HG03280 (cell line): ENCODE data around the gene DDX39B.
"Not testable (repeated sequence)": the region's sequence is repeated elsewhere in the genome, so short reads cannot be mapped to it uniquely, and the experiment has no call there.

Experiments
- ATAC-seq: cut with Tn5 transposase; IDR thresholded peaks from one replicate; pipeline ENCODE4 v1.9.1; 2021; ENCODE audit warnings: mild to moderate bottlenecking, moderate library complexity; ENCODE audit not compliant: unreplicated experiment

DDX39B gene

GRCh38 chr6:31575952-31576685 lies 34.3 kb upstream of the DDX39B start:
- ATAC-seq: no peak

GRCh38 chr6:31575335-31575901 lies 33.6 kb upstream of the DDX39B start, which contains the start of gene TNF:
TNF (plus strand) TSS chr6:31575565; CDS start chr6:31575742, 177 bp downstream.
- no peak for ATAC-seq

DNA sequence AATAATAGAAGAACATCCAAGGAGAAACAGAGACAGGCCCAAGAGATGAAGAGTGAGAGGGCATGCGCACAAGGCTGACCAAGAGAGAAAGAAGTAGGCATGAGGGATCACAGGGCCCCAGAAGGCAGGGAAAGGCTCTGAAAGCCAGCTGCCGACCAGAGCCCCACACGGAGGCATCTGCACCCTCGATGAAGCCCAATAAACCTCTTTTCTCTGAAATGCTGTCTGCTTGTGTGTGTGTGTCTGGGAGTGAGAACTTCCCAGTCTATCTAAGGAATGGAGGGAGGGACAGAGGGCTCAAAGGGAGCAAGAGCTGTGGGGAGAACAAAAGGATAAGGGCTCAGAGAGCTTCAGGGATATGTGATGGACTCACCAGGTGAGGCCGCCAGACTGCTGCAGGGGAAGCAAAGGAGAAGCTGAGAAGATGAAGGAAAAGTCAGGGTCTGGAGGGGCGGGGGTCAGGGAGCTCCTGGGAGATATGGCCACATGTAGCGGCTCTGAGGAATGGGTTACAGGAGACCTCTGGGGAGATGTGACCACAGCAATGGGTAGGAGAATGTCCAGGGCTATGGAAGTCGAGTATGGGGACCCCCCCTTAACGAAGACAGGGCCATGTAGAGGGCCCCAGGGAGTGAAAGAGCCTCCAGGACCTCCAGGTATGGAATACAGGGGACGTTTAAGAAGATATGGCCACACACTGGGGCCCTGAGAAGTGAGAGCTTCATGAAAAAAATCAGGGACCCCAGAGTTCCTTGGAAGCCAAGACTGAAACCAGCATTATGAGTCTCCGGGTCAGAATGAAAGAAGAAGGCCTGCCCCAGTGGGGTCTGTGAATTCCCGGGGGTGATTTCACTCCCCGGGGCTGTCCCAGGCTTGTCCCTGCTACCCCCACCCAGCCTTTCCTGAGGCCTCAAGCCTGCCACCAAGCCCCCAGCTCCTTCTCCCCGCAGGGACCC lies 32.6 kb upstream of the DDX39B start:
- no peak for ATAC-seq

GRCh38 chr6:31573239-31574105 lies 31.7 kb upstream of the DDX39B start:
- ATAC-seq: no peak

DNA sequence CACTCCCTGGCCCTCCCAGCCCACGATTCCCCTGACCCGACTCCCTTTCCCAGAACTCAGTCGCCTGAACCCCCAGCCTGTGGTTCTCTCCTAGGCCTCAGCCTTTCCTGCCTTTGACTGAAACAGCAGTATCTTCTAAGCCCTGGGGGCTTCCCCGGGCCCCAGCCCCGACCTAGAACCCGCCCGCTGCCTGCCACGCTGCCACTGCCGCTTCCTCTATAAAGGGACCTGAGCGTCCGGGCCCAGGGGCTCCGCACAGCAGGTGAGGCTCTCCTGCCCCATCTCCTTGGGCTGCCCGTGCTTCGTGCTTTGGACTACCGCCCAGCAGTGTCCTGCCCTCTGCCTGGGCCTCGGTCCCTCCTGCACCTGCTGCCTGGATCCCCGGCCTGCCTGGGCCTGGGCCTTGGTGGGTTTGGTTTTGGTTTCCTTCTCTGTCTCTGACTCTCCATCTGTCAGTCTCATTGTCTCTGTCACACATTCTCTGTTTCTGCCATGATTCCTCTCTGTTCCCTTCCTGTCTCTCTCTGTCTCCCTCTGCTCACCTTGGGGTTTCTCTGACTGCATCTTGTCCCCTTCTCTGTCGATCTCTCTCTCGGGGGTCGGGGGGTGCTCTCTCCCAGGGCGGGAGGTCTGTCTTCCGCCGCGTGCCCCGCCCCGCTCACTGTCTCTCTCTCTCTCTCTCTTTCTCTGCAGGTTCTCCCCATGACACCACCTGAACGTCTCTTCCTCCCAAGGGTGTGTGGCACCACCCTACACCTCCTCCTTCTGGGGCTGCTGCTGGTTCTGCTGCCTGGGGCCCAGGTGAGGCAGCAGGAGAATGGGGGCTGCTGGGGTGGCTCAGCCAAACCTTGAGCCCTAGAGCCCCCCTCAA lies 30.5 kb upstream of the DDX39B start, which contains the start of gene LTA:
Gene LTA, plus strand, starts transcription at position 249 of the 871 bp plus-strand sequence. Its CDS starts 454 bp downstream, at position 703.
- ATAC-seq: peak; percentile 55

DNA sequence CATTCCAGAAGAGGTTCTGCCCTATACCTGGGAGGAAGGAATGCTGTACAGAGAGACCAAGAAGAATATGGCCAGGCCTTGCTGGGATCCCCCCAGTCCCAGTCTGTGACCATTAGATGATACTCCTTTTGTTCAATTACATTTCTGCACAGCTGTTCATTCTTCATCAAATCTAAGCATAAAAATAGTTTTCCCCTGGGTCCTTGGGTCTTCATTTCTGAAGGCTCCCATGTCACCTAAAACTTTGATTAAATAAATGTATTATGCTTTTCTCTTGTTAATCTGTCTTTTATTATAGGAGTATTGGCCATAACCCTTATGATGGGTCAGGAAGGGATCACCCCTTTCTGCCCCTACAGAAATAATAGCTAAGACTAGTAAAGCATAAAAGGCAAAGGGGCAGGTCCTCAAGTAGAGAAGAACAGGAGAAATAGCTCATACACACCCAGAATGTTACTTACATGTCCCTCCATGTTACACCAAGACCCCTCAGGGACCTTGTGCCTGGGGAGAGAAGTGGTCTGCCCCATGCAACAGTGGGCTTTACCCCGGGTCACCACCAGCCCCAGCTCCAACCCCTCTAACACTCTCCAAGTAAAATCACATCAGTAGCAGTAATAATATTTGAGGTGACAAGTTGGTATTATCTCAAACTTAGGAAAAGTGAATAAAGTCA lies 28.2 kb upstream of the DDX39B start:
- ATAC-seq: no peak

DNA sequence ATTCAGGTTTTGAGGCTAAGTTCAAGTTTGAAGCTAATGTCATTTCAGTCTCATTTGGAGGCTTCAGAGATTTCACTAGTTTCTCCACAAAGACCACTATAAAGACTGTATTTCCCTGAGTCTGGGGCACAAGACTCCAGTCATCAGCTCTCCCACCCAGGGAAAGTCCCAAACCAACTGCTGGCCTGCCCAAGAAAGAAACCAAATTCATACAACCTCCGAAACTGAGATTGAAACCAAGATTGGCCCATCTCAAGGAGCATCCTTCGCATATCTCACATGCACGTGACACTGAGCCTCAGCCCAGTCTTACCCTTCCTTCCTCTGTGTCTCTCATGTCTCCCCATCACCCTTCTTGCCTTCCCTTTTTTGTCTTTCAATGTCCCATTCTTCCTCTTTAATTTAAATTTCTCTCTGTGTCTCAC lies 26.7 kb upstream of the DDX39B start:
- peak; percentile 71 for ATAC-seq

- ATAC-seq: no peak
These were observed 25.9 kb upstream of the DDX39B start for GRCh38 chr6:31567531-31568370.

DNA sequence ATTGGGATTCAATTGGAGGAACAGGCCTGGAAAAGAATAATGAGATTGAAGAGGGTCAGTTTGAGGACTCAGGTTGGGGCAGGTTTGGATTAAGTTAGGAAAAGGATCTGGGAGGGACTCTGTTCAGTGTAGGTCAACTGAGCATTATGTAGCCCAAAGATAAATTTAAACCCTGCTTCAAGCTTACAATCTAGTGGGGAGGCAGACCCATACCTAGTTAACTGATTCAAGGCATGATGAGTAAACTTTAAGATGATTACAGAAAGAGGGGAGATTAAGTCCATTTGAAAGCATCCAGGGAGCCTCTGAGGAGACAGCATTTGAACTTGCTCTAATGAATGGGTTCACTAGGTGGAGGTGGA lies 18.9 kb upstream of the DDX39B start:
- ATAC-seq: no peak

GRCh38 chr6:31559958-31560696 lies 18.3 kb upstream of the DDX39B start:
- ATAC-seq: peak; percentile 66

DNA sequence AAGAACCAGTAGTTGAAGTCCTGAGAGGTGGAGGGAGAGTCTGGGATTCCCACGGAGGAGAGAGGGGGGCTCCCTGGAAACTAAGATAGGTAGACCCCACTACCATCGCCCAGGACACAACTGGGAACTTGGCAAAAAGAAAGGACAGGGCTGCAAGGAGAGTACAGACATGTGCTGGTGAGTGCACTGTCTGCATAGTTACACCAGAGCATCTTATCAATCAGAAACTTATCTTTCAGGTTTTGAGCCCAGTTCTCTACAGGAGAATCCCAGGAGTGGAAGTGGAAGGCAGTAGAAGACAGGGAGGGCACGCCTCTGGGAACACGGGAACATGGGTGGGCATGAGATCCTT lies 17.8 kb upstream of the DDX39B start:
- no peak for ATAC-seq

- ATAC-seq: no peak
These were observed 17.1 kb upstream of the DDX39B start for GRCh38 chr6:31558631-31559500.

DNA sequence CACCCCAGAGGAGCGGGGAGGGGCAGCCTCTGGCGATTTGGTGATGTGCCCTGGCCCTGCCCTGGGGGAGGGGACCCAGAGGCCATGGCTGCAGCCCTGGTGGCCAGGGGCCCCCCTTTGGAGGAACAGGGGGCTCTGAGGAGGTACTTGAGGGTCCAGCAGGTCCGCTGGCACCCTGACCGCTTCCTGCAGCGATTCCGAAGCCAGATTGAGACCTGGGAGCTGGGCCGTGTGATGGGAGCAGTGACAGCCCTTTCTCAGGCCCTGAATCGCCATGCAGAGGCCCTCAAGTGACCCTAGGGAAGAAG lies 16.5 kb upstream of the DDX39B start:
- no peak for ATAC-seq

GRCh38 chr6:31557443-31558317 lies 15.9 kb upstream of the DDX39B start:
- ATAC-seq: no peak

- ATAC-seq: no peak
These were observed 14.5 kb upstream of the DDX39B start for GRCh38 chr6:31556307-31556706.

- not testable (repeated sequence) for ATAC-seq
These were observed 9.6 kb upstream of the DDX39B start for GRCh38 chr6:31551371-31551770.
